Motor neuron (in vitro differentiated cells): ENCODE data around the gene C1orf232. TPM values are rescaled to one million over a fixed set of nuclear protein-coding genes. Genes with fewer than 3 reads are reported as not detected.
A peak's percentile ranks its signal among the peaks of the same experiment; 100 is the strongest.

Source experiments
- ATAC-seq, 8 experiments: fragments of 200-7000 bp; cut with Tn5 transposase; replicated peaks in 6 of 8; 2 replicates each; pipeline ENCODE4 v1.8.0; 2021; ENCODE audit warnings: mild to moderate bottlenecking in 8 of 8, moderate library complexity in 8 of 8
- H3K27ac ChIP-seq, 2 donors: fragments of 250-450 bp; sonication (Bioruptor Pico); 2 replicates each; pipeline ENCODE4 v1.9.0; 2021; ENCODE audit warnings: antibody characterized with exemption in 2 of 2, mild to moderate bottlenecking in 2 of 2, moderate library complexity in 1 of 2
- H3K4me1 ChIP-seq, 2 donors: fragments of 250-450 bp; sonication (Bioruptor Pico); replicated peaks in 1 of 2; 2 replicates each; pipeline ENCODE4 v1.6.1; 2021; ENCODE audit warnings: antibody characterized with exemption in 2 of 2, mild to moderate bottlenecking in 2 of 2, moderate library complexity in 1 of 2
- H3K4me3 ChIP-seq, 5 donors: fragments of 250-450 bp; sonication (Bioruptor Pico); 2 replicates each; pipeline ENCODE4 v1.9.0; 2021; ENCODE audit warnings: antibody characterized with exemption in 5 of 5, mild to moderate bottlenecking in 5 of 5, moderate library complexity in 4 of 5
- WGBS, 10 experiments: fragments of 450-650 bp; shearing (Covaris generic); methylation state at CpG; one replicate each; pipeline ENCODE4 v1.0.0; 2022; 5-methylcytosine and 5-hydroxymethylcytosine counted together
- in situ Hi-C, 9 experiments: fragments of 400-800 bp; cut with MboI; loops; one replicate each; pipeline ENCODE4 v1.15.0; 2021; ENCODE audit warnings: low sequenced_read_pairs in 9 of 9, low pct_unique_long_range_greater_than_20kb in 2 of 9; ENCODE audit not compliant: unreplicated experiment in 9 of 9
- total RNA-seq, 8 experiments: library from RNA; unstranded; fragments of 300-600 nt; gene quantifications; 2 replicates each; pipeline versions ENCODE4 v1.2.3 to v1.2.4, GENCODE V29; 2022

The C1orf232 gene
- total RNA-seq, 8 experiments from 2014 or later = 0.54 to 1.3 (median 0.92) TPM; not detected in 3

GRCh38 chr1:26142159-26142558, 26.6 kb downstream of the C1orf232 start:
- H3K4me1 ChIP-seq = peaks cover 0 to 2% of the 10 kb centered on the region in 2 donors
- ATAC-seq = no peak
- no peak overlapping the region for H3K4me3 ChIP-seq
- 80 to 100% (median 94%) methylated on average over 1 to 8 of the region's 8 CpGs; no CpG with 5 or more reads in 1 of the 10 experiments for WGBS, 10 experiments
- in situ Hi-C loops = no loop called here
- H3K27ac ChIP-seq = no peak overlapping the region

GRCh38 chr1:26138974-26139558, 29.7 kb downstream of the C1orf232 start:
- Histone ChIP-seq H3K27ac (no peak overlapping the region), H3K4me1 (no peaks in the 10 kb centered on the region), H3K4me3 (no peak overlapping the region)
- ATAC-seq = no peak
- WGBS, 10 experiments = 25 to 89% (median 75%) methylated on average over 1 to 3 of the region's 3 CpGs; no CpG with 5 or more reads in 1 of the 10 experiments
- in situ Hi-C loops = no loop called here

- in situ Hi-C loops = no loop called here
- Histone ChIP-seq H3K27ac (no peak overlapping the region), H3K4me3 (no peak overlapping the region), H3K4me1 (peaks cover 0 to 3% of the 10 kb centered on the region in 2 donors)
- 20 to 89% (median 76%) methylated on average over 1 to 3 of the region's 3 CpGs; no CpG with 5 or more reads in 2 of the 10 experiments for WGBS, 10 experiments
- ATAC-seq = no peak
Measured at GRCh38 chr1:26134466-26134865, 34.3 kb downstream of the C1orf232 start.

GRCh38 chr1:26132834-26133167, 36.0 kb downstream of the C1orf232 start:
- in situ Hi-C loops = no loop called here
- Histone ChIP-seq H3K4me1 (peaks cover 0 to 3% of the 10 kb centered on the region in 2 donors), H3K27ac (no peak overlapping the region), H3K4me3 (no peak overlapping the region)
- ATAC-seq = no peak
- WGBS, 10 experiments = 31 to 100% (median 100%) methylated on average over 1 to 2 of the region's 2 CpGs; no CpG with 5 or more reads in 3 of the 10 experiments

- H3K27ac ChIP-seq = no peak overlapping the region
- ATAC-seq = peak in 3 of 8 experiments; percentile 94 to 95 (median 95)
- no peak overlapping the region for H3K4me3 ChIP-seq
- WGBS, 10 experiments = 10 to 85% (median 62%) methylated on average over 1 to 5 of the region's 5 CpGs; no CpG with 5 or more reads in 1 of the 10 experiments
- H3K4me1 ChIP-seq = peaks cover 0 to 5% of the 10 kb centered on the region in 2 donors
- in situ Hi-C loops = no loop called here
Measured at GRCh38 chr1:26132128-26132833, 36.5 kb downstream of the C1orf232 start.

GRCh38 chr1:26130695-26131094, 38.1 kb downstream of the C1orf232 start:
- peaks cover 0 to 9% of the 10 kb centered on the region in 2 donors for H3K4me1 ChIP-seq
- ATAC-seq = no peak
- H3K4me3 ChIP-seq = no peak overlapping the region
- no peak overlapping the region for H3K27ac ChIP-seq
- in situ Hi-C loops = no loop called here
- WGBS, 10 experiments = 0 to 100% (median 73%) methylated on average over 1 of the region's 1 CpG; no CpG with 5 or more reads in 6 of the 10 experiments

- in situ Hi-C loops = no loop called here
- Histone ChIP-seq H3K27ac (no peak overlapping the region), H3K4me3 (no peak overlapping the region), H3K4me1 (peaks cover 0 to 9% of the 10 kb centered on the region in 2 donors)
- no peak for ATAC-seq
- WGBS, 10 experiments = 67 to 100% (median 89%) methylated on average over 2 to 4 of the region's 4 CpGs
Measured at GRCh38 chr1:26129778-26130177, 39.0 kb downstream of the C1orf232 start.

- no peak overlapping the region for H3K27ac ChIP-seq
- in situ Hi-C loops = no loop called here
- H3K4me3 ChIP-seq = no peak overlapping the region
- H3K4me1 ChIP-seq = peaks cover 0 to 6% of the 10 kb centered on the region in 2 donors
- ATAC-seq = peak in 2 of 8 experiments; percentile 60 to 74
- 51 to 100% (median 58%) methylated on average over 2 to 13 of the region's 13 CpGs for WGBS, 10 experiments
Measured at GRCh38 chr1:26127235-26128163, 41.3 kb downstream of the C1orf232 start.

GRCh38 chr1:26126321-26127084, 42.3 kb downstream of the C1orf232 start:
- H3K4me1 ChIP-seq = peaks cover 0 to 5% of the 10 kb centered on the region in 2 donors
- ATAC-seq = no peak
- in situ Hi-C loops = no loop called here
- WGBS, 10 experiments = 59 to 93% (median 74%) methylated on average over 2 to 8 of the region's 9 CpGs; no CpG with 5 or more reads in 1 of the 10 experiments
- H3K27ac ChIP-seq = peak overlapping the region in 1 of 2 donors; percentile 20
- H3K4me3 ChIP-seq = no peak overlapping the region

GRCh38 chr1:26125946-26126320, 42.8 kb downstream of the C1orf232 start:
- ATAC-seq = no peak
- Histone ChIP-seq H3K4me1 (peaks cover 0 to 5% of the 10 kb centered on the region in 2 donors), H3K4me3 (no peak overlapping the region), H3K27ac (no peak overlapping the region)
- WGBS, 10 experiments = 67 to 100% (median 94%) methylated on average over 1 of the region's 1 CpG; no CpG with 5 or more reads in 1 of the 10 experiments
- in situ Hi-C loops = no loop called here

GRCh38 chr1:26125382-26125781, 43.4 kb downstream of the C1orf232 start:
- Histone ChIP-seq H3K4me1 (peaks cover 0 to 5% of the 10 kb centered on the region in 2 donors), H3K27ac (no peak overlapping the region), H3K4me3 (no peak overlapping the region)
- ATAC-seq = no peak
- in situ Hi-C loops = no loop called here

- Histone ChIP-seq H3K4me3 (no peak overlapping the region), H3K27ac (no peak overlapping the region), H3K4me1 (peaks cover 0 to 5% of the 10 kb centered on the region in 2 donors)
- ATAC-seq = no peak
- WGBS, 10 experiments = 31 to 94% (median 81%) methylated on average over 2 to 4 of the region's 4 CpGs
- in situ Hi-C loops = no loop called here
Measured at GRCh38 chr1:26124418-26125331, 44.1 kb downstream of the C1orf232 start.
